ENCODE measurements around the gene RWDD4. TPM values are rescaled to one million over a fixed set of nuclear protein-coding genes. Genes with fewer than 3 reads are reported as not detected.

The RWDD4 gene
- total and polyA plus RNA-seq, 9 of the 15 experiments (the other 6 are each of a cell fraction or from before 2014, with no cell fraction given): 8.4 to 32.5 (median 24.2) TPM

- H3K27me3 ChIP-seq (ENCODE audit: control insufficient read depth in 2 of 2, insufficient read depth in 2 of 2, low read length in 2 of 2): no peaks in the 10 kb centered on the region
- no peaks in the 10 kb centered on the region; the same call in 1 of the 2 replicates for H4K20me1 ChIP-seq (replicated peaks; ENCODE audit: control insufficient read depth, insufficient read depth, low read length)
- no peak overlapping the region for H3K4me3 ChIP-seq
- no peak for ATAC-seq
- H3K79me2 ChIP-seq (ENCODE audit: control insufficient read depth, insufficient read depth, low read length): no peaks in the 10 kb centered on the region
- peaks cover 5 to 6% of the 10 kb centered on the region in 2 experiments; a peak in 3 of 5 replicates for H3K4me1 ChIP-seq (replicated peaks in 1 of 2; ENCODE audit: control insufficient read depth in 2 of 2, insufficient read depth in 2 of 2, low read length in 2 of 2)
- no peak overlapping the region for H3K9ac ChIP-seq (ENCODE audit: insufficient read depth in 1 of 2, low read depth in 2 of 2, low read length in 2 of 2)
- H3K4me2 ChIP-seq (ENCODE audit: insufficient read depth, low read length): no peak overlapping the region
- H3K27ac ChIP-seq (ENCODE audit: extremely low read depth, low read depth, low read length): no peak overlapping the region
- peaks cover 4% of the 10 kb centered on the region for H3K9me1 ChIP-seq (ENCODE audit: control insufficient read depth, insufficient read depth, low read length)
- BruUV-seq (replicated peaks): no TSS peak
- CTCF ChIA-PET (ENCODE audit: low intra/inter-chr PET ratio): interaction anchor here (0.6 kb wide), 1 partner anchor 147 kb away, joined by 4 read pairs; no protein-coding TSS in a partner anchor
- no peaks in the 10 kb centered on the region for H3K9me3 ChIP-seq (replicated peaks; ENCODE audit: control insufficient read depth, insufficient read depth, low read depth, low read length)
- in situ Hi-C loops (cut with MboI) (no loop called here), intact Hi-C loops (cut with micrococcal nuclease) (no loop called here)
- POLR2A ChIA-PET: no interaction called here
- no peaks in the 10 kb centered on the region for H3K36me3 ChIP-seq (ENCODE audit: control insufficient read depth, insufficient read depth, low read length)
- DNase-seq (ENCODE audit: extremely low read depth in 1 of 4, low spot score in 3 of 4): no peak
- no peak overlapping the region for H2AFZ ChIP-seq (ENCODE audit: low read depth, low read length)
- whole genome bisulfite sequencing (ENCODE audit: insufficient coverage, low coverage, missing lambda C conversion rate): 43% methylated on average over 10 of the region's 11 CpGs
- no peak for FAIRE-seq
- TF ChIP-seq CTCF (IDR thresholded peaks at IDR 0.05 in 2 of 3, conservative IDR thresholded peaks at IDR 0.05 in 1 of 3; ENCODE audit: insufficient read depth in 2 of 3, low read depth in 1 of 3, low read length in 3 of 3) (no peak), ZNF197 (CRISPR knock-in tag; IDR thresholded peaks at IDR 0.05; ENCODE audit: low read depth) (no peak), ZNF318 (IDR thresholded peaks at IDR 0.05; ENCODE audit: borderline replicate concordance in 1 of 2, low read depth in 1 of 2) (no peak), CAMTA2 (CRISPR knock-in tag; conservative IDR thresholded peaks at IDR 0.05) (no peak), SOX6 (IDR thresholded peaks at IDR 0.05) (no peak), TBL1XR1 (IDR thresholded peaks at IDR 0.05; ENCODE audit: low read length in 2 of 2) (no peak), ARID1B (IDR thresholded peaks at IDR 0.05) (no peak), POLR2AphosphoS2 (IDR thresholded peaks at IDR 0.05; ENCODE audit: low read length) (no peak), HIVEP1 (CRISPR knock-in tag; IDR thresholded peaks at IDR 0.05) (no peak), TFAM (CRISPR knock-in tag; conservative IDR thresholded peaks at IDR 0.05) (no peak)
Observed at GRCh38 chr4:183633476-183634400, 25.2 kb downstream of the RWDD4 start.
